ENCODE data around the gene USP24. TPM values are rescaled to one million over a fixed set of nuclear protein-coding genes. Genes with fewer than 3 reads are reported as not detected.
"Not testable (repeated sequence)": the region's sequence is repeated elsewhere in the genome, so short reads cannot be mapped to it uniquely, and the experiment has no call there.

Gene USP24
- total RNA-seq, 1 experiment from 2014 or later = 29.9 TPM

DNA sequence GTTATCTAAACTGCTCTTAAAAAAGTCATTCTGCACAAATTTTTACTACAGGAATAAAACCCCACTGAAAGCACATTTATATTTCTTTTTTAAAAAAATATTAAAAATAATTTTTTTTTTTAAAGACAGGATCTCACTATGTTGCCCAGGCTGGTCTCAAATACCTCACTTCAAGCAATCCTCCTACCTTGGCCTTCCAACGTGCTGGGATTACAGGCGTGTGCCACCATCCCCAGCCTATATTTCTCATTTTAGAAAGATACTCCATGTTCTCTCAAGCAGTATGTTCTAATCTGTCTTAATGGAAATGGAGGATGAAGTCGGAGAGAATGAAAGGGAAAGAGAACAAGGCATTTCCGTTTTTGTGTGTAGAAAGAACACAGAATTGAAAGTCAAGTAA lies 17.1 kb downstream of the USP24 start:
- no peak for DNase-seq (ENCODE audit: extremely low read depth, low read depth)

DNA sequence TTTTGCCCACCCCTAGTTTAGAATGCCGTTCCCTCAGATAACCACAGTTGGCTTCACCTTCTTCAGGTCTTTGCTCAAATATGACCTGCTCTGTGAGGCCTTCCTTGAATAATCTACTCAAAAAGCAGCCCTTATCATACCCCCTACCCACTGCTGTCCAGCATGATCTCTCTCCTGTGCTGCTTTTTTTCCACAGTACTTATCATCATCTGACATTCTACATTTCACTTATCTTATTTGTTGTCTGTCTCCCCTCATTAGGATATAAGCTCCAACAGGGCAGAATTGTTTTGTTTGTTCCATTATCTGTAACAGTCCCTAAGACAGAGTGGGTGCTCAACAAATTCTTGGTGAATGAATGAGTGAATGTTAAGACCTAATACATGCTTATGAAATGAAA lies 18.1 kb downstream of the USP24 start:
- no peak for DNase-seq (ENCODE audit: extremely low read depth, low read depth)

DNA sequence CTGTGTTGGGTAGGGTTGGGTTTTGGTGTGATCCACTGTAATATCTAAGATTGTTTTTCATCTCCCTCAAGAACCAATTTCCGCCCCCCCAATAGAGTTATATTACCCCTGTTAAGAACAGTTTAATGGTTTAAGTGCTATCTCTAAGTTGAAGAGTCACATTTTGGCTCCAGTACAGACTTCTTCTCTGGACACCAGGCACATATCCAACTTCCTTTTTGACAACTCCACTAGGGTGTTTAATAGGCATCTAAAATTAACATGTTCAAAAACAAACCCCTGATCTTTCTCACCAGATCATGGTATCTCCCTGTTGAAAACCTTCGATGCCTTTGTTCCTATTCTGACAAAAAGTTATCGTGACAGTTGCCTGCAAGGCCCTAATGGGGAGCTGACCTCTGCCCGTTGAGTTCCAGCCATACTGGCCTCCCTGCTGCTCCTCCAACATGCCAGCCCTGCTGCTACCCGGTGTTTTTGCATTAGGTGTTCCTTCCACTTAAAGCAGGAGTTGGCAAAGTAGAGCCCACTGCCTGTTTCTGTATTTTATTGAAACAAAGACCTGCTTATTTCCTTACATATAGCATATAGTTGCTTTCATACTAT lies 18.6 kb downstream of the USP24 start:
- DNase-seq (ENCODE audit: extremely low read depth, low read depth) = no peak

DNA sequence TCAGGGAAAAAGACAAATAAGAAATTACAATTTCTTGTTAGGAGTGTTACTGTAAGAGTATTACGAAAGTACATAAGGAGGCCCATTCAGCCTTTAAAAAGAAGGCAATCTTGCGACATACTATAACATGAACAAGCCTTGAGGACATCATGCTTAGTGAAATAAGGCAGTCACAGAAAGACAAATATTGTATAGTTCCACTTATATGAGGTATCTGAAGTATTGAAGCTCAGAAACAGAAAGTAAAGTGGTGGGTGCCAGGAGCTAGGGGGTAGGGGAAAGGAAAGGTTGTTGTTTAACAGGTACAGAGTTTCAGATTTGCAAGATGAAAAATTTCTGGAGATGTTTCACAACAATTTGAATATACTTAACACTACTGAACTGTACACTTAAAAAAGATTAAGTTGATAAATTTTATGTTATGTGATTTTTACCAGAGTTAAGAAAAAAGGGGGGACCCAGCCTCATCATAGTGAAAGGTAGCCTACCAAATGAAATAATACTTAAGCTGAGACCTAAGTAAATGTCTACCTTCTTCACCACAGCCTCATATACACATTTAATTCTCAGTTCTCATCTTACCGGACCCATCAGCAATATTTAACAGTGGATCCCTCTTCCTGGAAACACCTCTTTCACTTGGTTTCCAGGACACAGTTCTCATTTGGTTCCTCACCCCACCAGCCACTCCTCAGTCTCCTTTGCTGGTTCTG lies 19.5 kb downstream of the USP24 start:
- DNase-seq (ENCODE audit: extremely low read depth, low read depth) = no peak

DNA sequence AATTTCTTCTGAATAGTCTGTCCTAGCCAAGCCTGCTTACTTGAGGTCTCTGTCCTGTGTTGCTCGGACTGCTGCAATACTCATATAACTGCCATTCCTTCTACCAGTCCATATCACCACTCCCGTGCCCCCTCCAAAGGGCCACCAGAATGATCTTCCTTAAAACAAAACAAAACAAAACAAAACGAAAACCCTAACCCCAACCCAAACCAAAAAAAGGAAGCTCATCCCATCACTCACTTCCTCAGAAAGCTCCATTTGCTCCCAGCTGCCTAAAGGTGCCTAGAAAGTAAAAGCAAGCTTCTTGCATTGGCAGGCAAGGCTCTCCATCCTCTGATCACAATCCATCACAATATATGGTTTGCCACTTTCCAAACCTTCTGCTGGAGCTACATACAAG lies 20.3 kb downstream of the USP24 start:
- DNase-seq (ENCODE audit: extremely low read depth, low read depth) = no peak

DNA sequence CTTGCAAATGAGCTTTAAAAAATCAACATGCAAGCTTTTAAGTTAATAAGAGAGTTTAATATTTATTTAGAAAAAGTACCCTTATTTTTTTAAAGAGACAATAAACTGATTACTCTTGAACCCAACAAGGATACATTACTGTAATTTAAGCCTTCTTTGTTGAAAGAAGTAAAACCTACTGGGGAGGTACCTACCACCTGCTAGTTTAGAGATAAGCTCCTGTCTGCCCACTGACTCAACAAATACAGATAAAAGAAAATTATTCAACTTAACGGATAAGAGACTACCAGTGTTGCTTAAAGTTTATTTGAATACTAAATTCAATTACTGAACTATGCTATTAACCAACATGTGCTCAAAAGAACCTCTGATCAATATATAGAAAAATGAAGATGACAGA lies 23.1 kb downstream of the USP24 start:
- no peak for DNase-seq (ENCODE audit: extremely low read depth, low read depth)

DNA sequence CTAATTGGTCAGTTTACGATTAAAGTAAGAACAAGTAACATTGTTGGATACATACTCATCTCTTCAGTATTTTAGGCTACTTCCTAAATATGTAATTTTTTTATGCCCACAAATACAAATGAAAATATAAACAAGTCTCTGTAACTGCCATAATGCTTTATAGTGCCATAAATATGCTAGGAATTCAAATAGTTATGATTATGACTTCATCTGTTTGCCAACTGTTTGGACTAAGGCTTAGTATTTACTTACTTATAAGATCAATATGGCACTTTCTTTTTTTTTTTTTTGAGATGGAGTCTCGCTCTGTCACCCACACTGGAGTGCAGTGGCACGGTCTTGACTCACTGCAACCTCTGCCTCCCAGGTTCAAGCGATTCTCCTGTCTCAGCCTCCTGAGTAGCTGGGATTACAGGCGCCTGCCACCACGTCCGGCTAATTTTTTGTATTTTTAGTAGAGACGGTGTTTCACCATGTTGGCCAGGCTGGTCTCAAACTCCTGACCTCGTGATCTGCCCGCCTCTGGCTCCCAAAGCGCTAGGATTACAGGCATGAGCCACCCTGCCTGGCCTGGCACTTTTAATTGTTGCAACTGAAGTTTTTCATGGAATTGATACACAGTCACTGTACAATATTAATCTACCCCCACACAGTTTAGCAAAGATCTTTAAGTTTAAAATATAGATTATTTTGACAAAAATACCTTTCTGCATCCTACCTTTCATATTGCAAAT lies 23.8 kb downstream of the USP24 start:
- DNase-seq (ENCODE audit: extremely low read depth, low read depth) = not testable (repeated sequence)

DNA sequence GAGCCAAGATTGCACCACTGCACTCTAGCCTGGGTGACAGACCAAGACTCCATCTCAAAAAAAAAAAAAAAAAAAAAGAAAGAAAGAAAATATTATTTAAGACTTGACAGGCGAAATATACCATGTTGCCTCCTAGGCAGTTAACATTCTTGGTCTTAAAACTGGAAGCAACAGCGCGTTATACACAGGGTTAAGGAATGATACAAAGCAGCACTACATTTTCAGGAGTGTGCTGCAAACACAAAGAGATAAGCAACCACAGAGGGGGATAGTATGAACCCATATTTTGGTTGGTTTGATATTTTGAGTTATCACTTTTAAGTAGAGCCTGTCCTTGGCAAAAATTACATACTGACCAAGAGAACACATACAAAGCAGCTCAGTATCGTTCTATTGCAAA lies 25.1 kb downstream of the USP24 start:
- DNase-seq (ENCODE audit: extremely low read depth, low read depth) = no peak

DNA sequence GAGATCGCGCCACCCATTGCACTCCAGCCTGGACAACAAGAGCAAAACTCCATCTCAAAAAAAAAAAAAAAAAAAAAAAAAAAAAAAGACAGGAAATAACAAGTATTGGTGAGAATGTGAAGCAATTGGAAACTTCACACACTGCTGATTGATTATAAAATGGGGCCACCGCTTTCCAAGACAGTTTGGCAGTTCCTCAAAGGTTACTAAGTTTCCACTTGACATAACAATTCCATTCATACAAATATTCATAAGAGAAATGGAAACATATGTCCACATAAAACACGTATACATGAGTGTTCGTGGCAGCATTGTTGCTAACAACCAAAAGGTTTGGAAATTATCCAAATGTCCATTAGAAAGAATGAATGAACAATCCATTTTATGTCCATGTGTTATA lies 26.3 kb downstream of the USP24 start:
- DNase-seq (ENCODE audit: extremely low read depth, low read depth) = no peak

DNA sequence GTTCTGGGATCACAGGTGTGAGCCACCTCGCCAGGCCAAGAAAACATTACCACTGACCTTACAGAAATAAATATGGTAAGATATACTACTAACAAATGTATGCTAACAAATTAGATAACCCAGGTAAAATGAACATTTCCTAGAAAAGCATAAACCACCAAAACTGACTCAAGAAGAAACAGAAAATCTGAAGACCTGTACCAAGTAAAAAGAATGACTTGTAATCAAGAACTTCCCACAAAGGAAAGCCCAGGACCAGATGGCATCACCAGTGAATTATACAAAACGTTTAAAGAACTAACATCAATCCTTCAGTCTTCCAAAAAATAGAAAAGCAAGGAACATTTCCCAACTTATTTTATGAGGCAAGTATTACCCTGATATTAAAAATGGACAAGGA lies 29.3 kb downstream of the USP24 start:
- no peak for DNase-seq (ENCODE audit: extremely low read depth, low read depth)

DNA sequence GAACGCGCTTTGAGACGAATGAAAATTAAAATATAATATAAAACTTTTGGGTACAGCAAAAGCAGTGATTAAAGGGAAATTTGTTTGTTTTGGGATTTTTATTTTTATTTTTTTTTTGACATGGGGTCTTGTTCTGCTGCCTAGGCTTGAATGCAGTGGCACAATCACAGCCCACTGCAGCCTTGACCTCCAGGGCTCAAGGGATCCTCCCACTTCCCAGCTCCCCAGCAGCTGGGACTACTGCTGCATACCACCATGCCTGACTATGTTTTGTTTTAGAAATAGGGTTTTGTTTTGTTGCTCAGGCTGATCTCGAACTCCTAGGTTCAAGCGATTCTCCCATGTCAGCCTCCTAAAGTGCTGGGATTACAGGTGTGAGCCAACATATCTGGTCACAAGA lies 30.3 kb downstream of the USP24 start:
- no peak for DNase-seq (ENCODE audit: extremely low read depth, low read depth)

DNA sequence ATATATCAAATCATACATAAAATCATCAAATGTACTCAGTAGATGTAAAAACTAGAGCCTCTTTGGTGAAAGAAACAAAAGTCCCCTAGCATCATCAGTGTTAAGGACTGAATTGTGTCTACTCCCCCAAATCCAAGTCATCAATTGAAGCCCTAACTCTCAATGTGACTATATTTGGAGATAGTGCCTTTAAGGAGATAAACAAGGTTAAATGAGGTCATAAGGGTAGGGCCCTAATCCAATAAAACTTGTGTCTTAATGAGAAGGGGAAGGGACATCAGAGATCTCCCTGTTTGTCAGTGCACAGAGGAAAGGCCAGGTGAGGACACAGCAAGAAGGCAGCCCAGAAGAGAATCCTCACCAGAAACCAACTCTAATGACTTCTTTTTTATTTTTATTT lies 33.5 kb downstream of the USP24 start:
- no peak for DNase-seq (ENCODE audit: extremely low read depth, low read depth)

DNA sequence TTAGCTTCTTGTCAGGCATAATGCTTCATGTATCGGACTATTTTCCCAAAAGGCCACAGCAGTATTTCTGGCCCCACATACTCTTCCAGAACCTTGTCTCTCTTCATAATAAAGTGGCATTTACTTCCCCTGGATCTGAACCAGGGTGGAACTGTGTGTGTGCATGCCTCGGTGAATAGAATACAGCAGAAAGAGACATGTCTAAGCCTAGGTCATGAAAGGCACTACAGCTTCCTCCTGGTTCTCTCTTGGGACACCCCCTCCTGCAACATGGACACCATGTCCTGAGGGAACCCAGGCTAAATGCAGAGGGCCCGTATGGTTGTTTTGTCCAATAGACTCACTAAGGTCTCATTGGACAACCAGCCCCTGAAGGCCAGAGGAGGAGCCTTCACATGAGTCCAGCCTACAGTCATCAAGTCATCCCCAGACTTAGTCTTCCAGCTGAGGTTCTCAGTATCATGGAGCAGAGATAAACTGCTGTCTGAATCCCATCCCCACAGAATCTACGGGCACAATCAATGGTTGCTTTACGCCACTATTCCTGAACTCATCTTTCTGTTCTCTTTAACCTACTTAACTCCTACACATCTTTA lies 35.0 kb downstream of the USP24 start:
- no peak for DNase-seq (ENCODE audit: extremely low read depth, low read depth)

DNA sequence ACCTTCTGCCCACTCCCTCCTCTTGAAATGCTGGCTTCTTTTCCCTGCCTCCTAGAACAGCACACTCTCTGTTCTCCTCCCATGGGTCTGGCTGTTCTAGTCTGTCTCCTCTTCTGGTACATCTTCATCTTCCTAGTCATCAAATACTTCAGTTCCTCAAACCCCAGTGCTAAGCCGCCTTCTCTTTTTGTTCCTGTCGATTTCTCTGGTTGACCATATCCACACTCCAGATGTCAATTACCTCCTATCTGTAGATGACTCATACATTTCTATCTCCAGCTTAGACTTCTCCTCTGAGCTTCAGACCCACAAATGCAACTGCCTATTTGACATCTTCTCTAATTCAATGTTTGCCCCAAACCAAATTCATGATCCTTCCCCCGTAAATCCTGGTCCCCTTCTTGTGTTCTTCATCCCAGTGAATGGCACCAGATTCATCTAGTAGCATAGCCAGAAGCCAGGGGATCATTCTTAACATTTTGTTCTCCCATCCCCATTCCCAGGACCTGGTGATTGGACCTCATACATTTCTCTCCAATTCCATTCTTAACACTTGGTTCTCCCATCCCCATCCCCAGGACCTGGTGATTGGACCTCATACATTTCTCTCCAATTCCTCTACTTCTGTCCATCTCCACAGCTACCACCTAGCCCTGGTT lies 35.9 kb downstream of the USP24 start:
- no peak for DNase-seq (ENCODE audit: extremely low read depth, low read depth)

DNA sequence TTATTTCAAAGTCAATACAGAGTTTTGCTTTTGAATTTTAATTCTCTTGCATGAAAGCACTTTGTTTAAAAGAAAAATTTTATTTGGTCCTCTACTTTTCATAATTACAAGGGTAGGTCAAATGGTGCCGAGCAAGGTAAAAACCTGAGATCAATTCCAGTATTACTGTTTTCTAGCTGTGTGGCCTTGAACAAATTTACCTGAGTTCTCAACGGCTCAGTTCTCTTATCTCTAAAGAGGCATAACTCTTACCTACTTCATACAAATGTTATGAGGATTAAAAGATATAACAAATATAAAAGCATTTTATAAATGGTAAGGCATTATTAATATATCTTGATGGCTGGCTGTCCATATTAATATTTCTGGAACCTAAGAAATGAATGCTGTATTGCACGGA lies 42.5 kb downstream of the USP24 start:
- DNase-seq (ENCODE audit: extremely low read depth, low read depth) = no peak

DNA sequence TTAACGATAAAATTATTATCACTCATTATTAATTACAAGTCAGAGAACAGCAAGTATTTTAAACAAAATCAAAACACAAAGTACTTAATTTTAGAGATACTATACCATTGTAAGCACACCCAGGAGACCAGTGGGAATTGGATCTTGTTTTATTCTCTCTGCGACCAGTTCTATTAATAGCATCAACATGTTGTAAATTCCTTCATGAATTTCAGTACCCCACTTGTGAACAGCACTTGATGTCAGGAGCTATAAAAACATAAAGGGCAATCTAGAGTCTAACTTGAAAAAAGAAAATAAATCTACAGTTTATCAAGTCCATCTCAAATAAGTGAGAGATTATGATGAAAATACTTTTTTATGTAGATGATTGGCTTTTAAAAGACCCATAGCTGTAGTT lies 42.9 kb downstream of the USP24 start:
- no peak for DNase-seq (ENCODE audit: extremely low read depth, low read depth)

DNA sequence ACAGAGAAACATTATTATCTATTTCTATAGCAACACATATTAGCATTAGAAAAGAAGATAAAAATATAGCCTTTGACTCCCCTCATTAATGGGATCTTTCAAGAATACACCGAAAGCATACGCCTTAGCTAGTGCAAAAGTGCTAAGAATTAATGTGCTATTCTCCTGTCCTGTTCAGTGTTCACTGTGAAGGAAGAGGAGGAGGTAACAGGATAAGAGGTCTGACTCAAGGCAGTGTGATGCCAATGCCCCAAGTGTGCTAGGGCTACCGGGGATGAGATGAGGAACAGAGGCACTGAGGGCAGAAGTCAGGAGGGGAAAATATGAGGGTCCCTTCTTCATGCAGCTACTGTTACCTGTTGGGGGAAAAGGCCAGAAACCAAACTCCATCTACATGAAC lies 43.5 kb downstream of the USP24 start:
- no peak for DNase-seq (ENCODE audit: extremely low read depth, low read depth)

DNA sequence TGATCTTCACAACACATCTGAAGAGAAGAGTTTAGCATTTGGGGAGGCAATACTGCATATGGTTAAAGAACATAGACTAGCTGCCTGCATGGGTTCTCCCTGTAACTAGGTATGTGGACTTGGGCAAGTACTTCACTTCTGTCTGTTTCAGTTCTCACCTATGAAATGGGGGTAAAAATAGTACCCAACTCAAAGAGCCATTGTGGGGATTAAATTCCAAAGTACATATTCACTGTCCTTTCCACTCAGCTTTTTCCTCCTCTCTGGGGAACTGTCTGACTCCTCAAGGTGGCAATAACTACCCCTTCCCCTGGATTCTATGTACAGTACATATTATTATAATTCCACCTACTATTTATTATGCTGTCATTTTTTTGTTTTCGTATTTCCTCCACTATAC lies 44.7 kb downstream of the USP24 start:
- no peak for DNase-seq (ENCODE audit: extremely low read depth, low read depth)

DNA sequence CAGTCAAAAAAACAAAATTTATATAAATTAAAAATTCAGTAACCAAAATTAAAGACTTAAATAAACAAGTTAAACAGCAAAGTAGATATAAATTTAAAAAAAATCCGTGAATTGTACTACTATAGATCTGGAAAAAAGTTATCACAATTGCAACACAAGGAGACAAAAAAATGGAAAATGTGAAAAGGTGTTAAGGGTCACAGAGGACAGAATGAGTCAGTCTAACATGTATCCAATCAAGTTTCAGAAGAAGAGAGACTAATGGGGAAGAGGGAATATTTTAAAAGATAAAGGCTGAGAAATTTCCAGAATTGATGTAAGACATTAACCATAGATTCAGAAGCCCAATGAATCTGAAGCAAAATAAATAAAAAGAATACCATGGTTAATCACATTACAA lies 46.0 kb downstream of the USP24 start:
- no peak for DNase-seq (ENCODE audit: extremely low read depth, low read depth)

DNA sequence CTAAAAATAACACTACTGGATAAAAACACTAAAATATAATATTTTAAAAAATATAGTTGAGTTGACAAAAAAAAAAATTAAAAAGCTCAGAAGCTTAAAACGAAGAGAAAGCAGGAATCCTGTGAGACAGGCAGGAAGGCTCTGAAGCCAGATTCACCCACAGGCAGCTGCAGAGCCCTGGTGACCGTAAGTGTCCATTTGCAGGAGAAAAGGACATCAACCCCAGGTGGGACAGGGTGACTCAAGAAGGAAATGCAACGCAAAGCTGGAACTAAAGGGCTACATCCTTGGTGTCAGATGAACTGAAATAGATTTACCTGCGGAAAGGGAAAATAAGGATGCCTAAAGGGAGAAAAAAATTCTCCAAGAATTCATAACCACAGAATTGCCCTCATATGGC lies 46.8 kb downstream of the USP24 start:
- no peak for DNase-seq (ENCODE audit: extremely low read depth, low read depth)

DNA sequence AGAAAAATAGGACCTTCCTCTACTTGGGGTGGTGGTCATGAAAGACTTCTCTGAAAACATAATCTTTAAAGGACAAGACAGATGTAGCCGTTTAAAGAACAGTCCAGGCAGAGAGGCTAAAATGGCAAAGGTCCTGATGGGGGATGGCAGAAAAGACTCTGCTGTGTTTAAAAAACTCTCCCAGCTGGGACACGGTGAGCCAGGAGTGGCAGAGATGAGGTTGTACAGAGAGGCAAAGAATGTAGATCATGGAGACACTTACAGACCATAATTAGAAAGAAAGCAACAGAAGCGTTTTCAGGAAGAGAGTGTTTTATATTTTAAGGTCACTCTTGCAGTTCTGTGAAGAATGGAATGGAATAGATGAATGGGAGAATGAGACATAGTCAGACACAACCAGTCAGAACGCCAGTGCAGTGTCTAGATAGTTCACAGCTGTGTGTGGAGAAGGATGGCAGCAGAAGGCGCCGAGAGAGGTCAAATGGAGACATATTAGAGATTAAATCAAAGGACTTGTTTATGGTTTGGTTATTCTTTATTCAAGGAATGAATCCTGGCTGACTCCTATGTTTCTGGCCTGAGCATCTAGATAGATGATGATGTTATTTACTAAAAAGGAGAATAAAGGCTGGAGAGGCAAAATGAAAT lies 47.8 kb downstream of the USP24 start:
- DNase-seq (ENCODE audit: extremely low read depth, low read depth) = no peak
